H4 (cell line): ENCODE results near the gene TPP2. TPM values are rescaled to one million over a fixed set of nuclear protein-coding genes. Genes with fewer than 3 reads are reported as not detected.

Experiments
- DNase-seq: peaks from one replicate; pipeline ENCODE4 v3.0.0-alpha.2; 2015; ENCODE audit warnings: low spot score
- total RNA-seq: library from RNA; depleted of rRNA; stranded (reverse); fragments of >200 nt; shearing (Covaris generic); gene quantifications from 2 replicates; pipeline ENCODE4 v1.2.3, GENCODE V29; 2014

Gene TPP2
- total RNA-seq, 1 experiment from 2014 or later = 27.1 TPM

GRCh38 chr13:102654756-102655155 lies 58.0 kb downstream of the TPP2 start:
- no peak for DNase-seq

GRCh38 chr13:102657630-102658029 lies 60.8 kb downstream of the TPP2 start:
- DNase-seq = no peak

GRCh38 chr13:102658660-102659059 lies 61.9 kb downstream of the TPP2 start:
- no peak for DNase-seq

- DNase-seq = no peak
Measured at GRCh38 chr13:102659168-102659713, 62.5 kb downstream of the TPP2 start.

GRCh38 chr13:102667023-102667422 lies 70.2 kb downstream of the TPP2 start:
- DNase-seq = no peak

- no peak for DNase-seq
Measured at GRCh38 chr13:102667911-102668310, 71.1 kb downstream of the TPP2 start.

GRCh38 chr13:102670130-102670529 lies 73.3 kb downstream of the TPP2 start:
- no peak for DNase-seq

- no peak for DNase-seq
Measured at GRCh38 chr13:102675115-102675514, 78.3 kb downstream of the TPP2 start.

- DNase-seq = no peak
Measured at GRCh38 chr13:102677122-102677521, 80.3 kb downstream of the TPP2 start.

- no peak for DNase-seq
Measured at GRCh38 chr13:102678339-102679107, 81.7 kb downstream of the TPP2 start.

- no peak for DNase-seq
Measured at GRCh38 chr13:102679449-102680132, 82.8 kb downstream of the TPP2 start.

GRCh38 chr13:102680133-102680717 lies 83.4 kb downstream of the TPP2 start:
- no peak for DNase-seq

GRCh38 chr13:102680842-102681740 lies 84.3 kb downstream of the TPP2 start:
- DNase-seq = no peak

- no peak for DNase-seq
Measured at GRCh38 chr13:102682211-102682610, 85.4 kb downstream of the TPP2 start.

GRCh38 chr13:102682727-102683126 lies 85.9 kb downstream of the TPP2 start:
- no peak for DNase-seq

- DNase-seq = no peak
Measured at GRCh38 chr13:102683637-102684036, 86.9 kb downstream of the TPP2 start.

- no peak for DNase-seq
Measured at GRCh38 chr13:102686024-102686423, 89.2 kb downstream of the TPP2 start.

GRCh38 chr13:102687520-102687919 lies 90.7 kb downstream of the TPP2 start:
- no peak for DNase-seq

GRCh38 chr13:102688306-102688973 lies 91.7 kb downstream of the TPP2 start:
- DNase-seq = no peak

- no peak for DNase-seq
Measured at GRCh38 chr13:102690883-102691282, 94.1 kb downstream of the TPP2 start.

GRCh38 chr13:102692491-102692826 lies 95.7 kb downstream of the TPP2 start:
- DNase-seq = no peak
